NCI-H524 (cell line): Measurements from ENCODE around the gene SDK1.
"Not testable (repeated sequence)": the region's sequence is repeated elsewhere in the genome, so short reads cannot be mapped to it uniquely, and the experiment has no call there.

Experiments
- DNase-seq, 2 experiments: peaks; one replicate each; lab custom pipeline; 2025; lab: John Stamatoyannopoulos, UW

SDK1 gene

GRCh38 chr7:3955751-3956696 lies 655.0 kb downstream of the SDK1 start:
- no peak for DNase-seq

GRCh38 chr7:3956949-3957348 lies 655.9 kb downstream of the SDK1 start:
- DNase-seq = no peak

- no peak for DNase-seq
These were observed 656.5 kb downstream of the SDK1 start for GRCh38 chr7:3957472-3958108.

GRCh38 chr7:3958109-3958483 lies 657.0 kb downstream of the SDK1 start:
- DNase-seq = no peak

GRCh38 chr7:3959364-3959763 lies 658.3 kb downstream of the SDK1 start:
- no peak for DNase-seq

- no peak for DNase-seq
These were observed 659.2 kb downstream of the SDK1 start for GRCh38 chr7:3960050-3960763.

GRCh38 chr7:3960942-3961341 lies 659.9 kb downstream of the SDK1 start:
- no peak for DNase-seq

- DNase-seq = no peak
These were observed 660.9 kb downstream of the SDK1 start for GRCh38 chr7:3961857-3962503.

GRCh38 chr7:3963768-3964167 lies 662.7 kb downstream of the SDK1 start:
- not testable (repeated sequence) for DNase-seq

- no peak for DNase-seq
These were observed 664.0 kb downstream of the SDK1 start for GRCh38 chr7:3964980-3965606.

GRCh38 chr7:3965794-3966395 lies 664.8 kb downstream of the SDK1 start:
- DNase-seq = no peak

GRCh38 chr7:3968234-3968633 lies 667.2 kb downstream of the SDK1 start:
- no peak for DNase-seq

GRCh38 chr7:3969286-3969685 lies 668.2 kb downstream of the SDK1 start:
- DNase-seq = no peak

GRCh38 chr7:3971323-3971722 lies 670.3 kb downstream of the SDK1 start:
- DNase-seq = no peak

- DNase-seq = no peak
These were observed 672.2 kb downstream of the SDK1 start for GRCh38 chr7:3973264-3973663.

GRCh38 chr7:3974329-3974728 lies 673.3 kb downstream of the SDK1 start:
- DNase-seq = no peak

GRCh38 chr7:3975371-3975770 lies 674.3 kb downstream of the SDK1 start:
- DNase-seq = no peak

- no peak for DNase-seq
These were observed 676.3 kb downstream of the SDK1 start for GRCh38 chr7:3977391-3977790.

- DNase-seq = no peak
These were observed 677.8 kb downstream of the SDK1 start for GRCh38 chr7:3978839-3979238.

- no peak for DNase-seq
These were observed 678.7 kb downstream of the SDK1 start for GRCh38 chr7:3979611-3980299.

GRCh38 chr7:3980300-3980643 lies 679.2 kb downstream of the SDK1 start:
- no peak for DNase-seq
